ENCODE results near the gene CELSR1. TPM values are rescaled to one million over a fixed set of nuclear protein-coding genes. Genes with fewer than 3 reads are reported as not detected.

Gene CELSR1
- total and polyA plus RNA-seq, 12 donors: 0.11 to 4.3 (median 1.9) TPM

DNA sequence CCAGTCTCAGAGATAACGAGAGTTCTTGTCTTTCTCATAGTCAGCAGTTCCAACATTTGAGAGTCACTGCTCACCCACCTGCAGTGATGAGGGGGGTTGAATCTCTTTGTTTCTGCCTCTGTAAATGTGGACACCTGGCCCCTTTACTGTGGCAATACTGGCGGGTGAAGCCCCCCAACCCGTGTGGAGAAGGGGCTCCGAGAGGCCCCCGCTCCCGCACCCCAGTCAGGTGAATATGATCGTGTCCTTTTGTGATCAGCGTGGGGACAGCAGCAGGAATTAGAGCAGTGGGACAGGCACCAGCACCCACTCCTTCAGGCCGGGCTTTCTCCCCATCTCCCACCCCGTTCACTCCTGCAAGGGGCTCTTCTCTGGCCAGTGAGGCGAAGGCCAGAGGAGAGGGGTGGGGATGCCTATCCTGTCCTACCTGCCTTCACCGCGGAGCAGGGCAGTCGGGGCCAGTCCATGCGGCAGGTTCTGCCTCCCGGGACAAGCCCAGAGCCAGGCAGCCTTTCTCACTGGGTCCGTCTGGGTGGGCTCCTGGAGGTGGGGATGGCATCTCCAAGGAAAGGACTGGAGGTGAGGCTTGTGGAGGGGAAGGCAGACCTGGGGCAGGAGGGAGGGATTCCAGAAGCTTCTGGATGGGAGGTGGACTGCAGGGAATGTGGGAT lies 12.7 kb upstream of the CELSR1 start:
- intact Hi-C loops (cut with DNase I): no loop called here
- H3K27me3 ChIP-seq: no peaks in the 10 kb centered on the region
- 79 to 88% (median 86%) methylated on average over 2 to 17 of the region's 17 CpGs for WGBS, 4 donors
- H3K4me3 ChIP-seq: no peak overlapping the region
- no peaks in the 10 kb centered on the region for H3K9me3 ChIP-seq (replicated peaks in 1 of 3)
- no peak for DNase-seq
- H3K4me1 ChIP-seq (replicated peaks in 1 of 2): peaks cover 14 to 22% of the 10 kb centered on the region in 2 donors
- no peaks in the 10 kb centered on the region for H3K36me3 ChIP-seq (replicated peaks in 1 of 2)
- no peak overlapping the region for H3K27ac ChIP-seq
- TF ChIP-seq POLR2A (IDR thresholded peaks at IDR 0.05): no peak
- TF ChIP-seq, protein P1, sequence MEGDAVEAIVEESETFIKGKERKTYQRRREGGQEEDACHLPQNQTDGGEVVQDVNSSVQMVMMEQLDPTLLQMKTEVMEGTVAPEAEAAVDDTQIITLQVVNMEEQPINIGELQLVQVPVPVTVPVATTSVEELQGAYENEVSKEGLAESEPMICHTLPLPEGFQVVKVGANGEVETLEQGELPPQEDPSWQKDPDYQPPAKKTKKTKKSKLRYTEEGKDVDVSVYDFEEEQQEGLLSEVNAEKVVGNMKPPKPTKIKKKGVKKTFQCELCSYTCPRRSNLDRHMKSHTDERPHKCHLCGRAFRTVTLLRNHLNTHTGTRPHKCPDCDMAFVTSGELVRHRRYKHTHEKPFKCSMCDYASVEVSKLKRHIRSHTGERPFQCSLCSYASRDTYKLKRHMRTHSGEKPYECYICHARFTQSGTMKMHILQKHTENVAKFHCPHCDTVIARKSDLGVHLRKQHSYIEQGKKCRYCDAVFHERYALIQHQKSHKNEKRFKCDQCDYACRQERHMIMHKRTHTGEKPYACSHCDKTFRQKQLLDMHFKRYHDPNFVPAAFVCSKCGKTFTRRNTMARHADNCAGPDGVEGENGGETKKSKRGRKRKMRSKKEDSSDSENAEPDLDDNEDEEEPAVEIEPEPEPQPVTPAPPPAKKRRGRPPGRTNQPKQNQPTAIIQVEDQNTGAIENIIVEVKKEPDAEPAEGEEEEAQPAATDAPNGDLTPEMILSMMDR (IDR thresholded peaks at IDR 0.05): no peak

DNA sequence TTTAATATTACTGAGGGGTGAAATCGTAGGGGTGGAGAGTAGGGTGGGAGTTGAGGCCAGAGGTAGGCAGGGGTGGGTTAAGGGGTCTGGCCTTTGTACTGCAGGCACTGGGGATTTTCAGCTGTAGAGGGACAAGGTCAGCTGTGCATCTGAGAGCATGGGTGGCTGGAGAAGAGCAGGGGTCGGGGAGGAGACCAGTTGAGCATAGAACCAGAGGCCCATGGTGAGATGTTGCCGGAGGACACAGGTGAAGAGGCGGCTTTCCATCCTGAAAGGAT lies 12.1 kb upstream of the CELSR1 start:
- WGBS, 4 donors: 88 to 94% (median 89%) methylated on average over 4 of the region's 4 CpGs
- intact Hi-C loops (cut with DNase I): no loop called here
- Histone ChIP-seq H3K4me1 (replicated peaks in 1 of 2) (peaks cover 14 to 22% of the 10 kb centered on the region in 2 donors), H3K9me3 (replicated peaks in 1 of 3) (no peaks in the 10 kb centered on the region), H3K36me3 (replicated peaks in 1 of 2) (no peaks in the 10 kb centered on the region), H3K27ac (no peak overlapping the region), H3K27me3 (no peaks in the 10 kb centered on the region), H3K4me3 (no peak overlapping the region)
- no peak for TF ChIP-seq POLR2A (IDR thresholded peaks at IDR 0.05)
- TF ChIP-seq, protein P1 (IDR thresholded peaks at IDR 0.05): no peak
- no peak for DNase-seq

DNA sequence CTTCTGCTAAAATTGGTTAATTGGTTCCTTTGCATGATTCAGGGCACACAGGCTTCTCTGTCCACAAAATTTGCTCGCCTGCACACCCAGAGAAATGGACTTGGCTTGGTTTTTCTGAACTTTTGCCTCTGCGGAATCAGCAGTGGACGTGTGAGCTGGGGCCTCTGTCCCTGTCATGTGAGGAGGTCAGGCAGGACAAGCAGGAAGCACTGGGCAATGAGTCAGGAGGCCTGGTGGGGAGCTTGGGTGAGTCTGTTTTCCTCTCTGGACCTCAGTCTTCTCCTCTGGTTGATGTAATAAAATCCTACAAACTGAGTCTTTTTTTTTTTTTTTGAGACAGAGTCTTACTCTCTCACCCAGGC lies 10.4 kb upstream of the CELSR1 start:
- Histone ChIP-seq H3K27me3 (no peaks in the 10 kb centered on the region), H3K36me3 (replicated peaks in 1 of 2) (no peaks in the 10 kb centered on the region), H3K4me1 (replicated peaks in 1 of 2) (peaks cover 14 to 22% of the 10 kb centered on the region in 2 donors), H3K27ac (peak overlapping the region in 4 of 5 donors; percentile 7 to 88 (median 78)), H3K9me3 (replicated peaks in 1 of 3) (no peaks in the 10 kb centered on the region), H3K4me3 (no peak overlapping the region)
- intact Hi-C loops (cut with DNase I): no loop called here
- no peak for TF ChIP-seq POLR2A (IDR thresholded peaks at IDR 0.05)
- TF ChIP-seq, protein P1 (IDR thresholded peaks at IDR 0.05): no peak
- DNase-seq: peak in 6 of 7 donors; percentile 80 to 92 (median 88)
- WGBS, 4 donors: 17 to 50% (median 25%) methylated on average over 3 of the region's 3 CpGs

DNA sequence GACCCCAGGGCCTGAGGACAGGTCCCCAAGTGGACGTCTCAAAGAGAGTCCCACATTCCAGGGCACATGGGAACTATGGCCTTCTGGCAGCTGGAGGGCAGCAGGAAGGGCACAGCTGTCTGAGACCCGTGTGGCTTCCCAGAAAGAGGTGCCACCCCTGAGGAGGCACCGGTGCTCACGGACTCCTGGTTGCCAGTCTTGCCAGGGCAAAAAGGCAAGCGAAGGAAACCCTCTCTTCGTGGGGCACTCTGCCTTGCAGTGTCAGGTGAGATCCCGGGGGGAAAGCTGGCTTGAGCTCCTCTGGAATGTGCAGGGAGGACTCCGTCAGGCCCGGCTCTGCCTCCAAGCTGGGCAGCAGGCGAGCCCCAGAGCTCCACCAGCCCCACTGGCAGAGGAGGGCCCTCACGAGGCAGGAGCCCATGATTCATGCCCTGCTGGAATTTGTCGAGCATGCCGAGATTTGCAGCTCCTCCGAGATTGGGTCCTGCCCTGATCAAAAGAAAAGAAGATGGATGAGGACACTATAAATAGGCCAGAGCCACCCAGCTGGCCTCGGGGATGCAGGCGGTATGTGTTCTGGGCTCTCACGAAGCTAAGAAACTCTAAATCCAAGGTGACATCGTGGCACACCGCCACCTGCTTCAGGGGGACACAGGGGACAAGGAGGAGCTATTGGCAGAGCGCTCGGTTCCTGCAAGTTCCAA lies 9.9 kb upstream of the CELSR1 start:
- Histone ChIP-seq H3K4me3 (no peak overlapping the region), H3K9me3 (replicated peaks in 1 of 3) (no peaks in the 10 kb centered on the region), H3K27ac (peak overlapping the region; percentile 7 to 88 (median 76)), H3K27me3 (no peaks in the 10 kb centered on the region), H3K4me1 (replicated peaks in 1 of 2) (peaks cover 14 to 22% of the 10 kb centered on the region in 2 donors), H3K36me3 (replicated peaks in 1 of 2) (no peaks in the 10 kb centered on the region)
- TF ChIP-seq, protein P1 (IDR thresholded peaks at IDR 0.05): no peak
- TF ChIP-seq POLR2A (IDR thresholded peaks at IDR 0.05): no peak
- 27 to 57% (median 41%) methylated on average over 7 to 21 of the region's 21 CpGs for WGBS, 4 donors
- intact Hi-C loops (cut with DNase I): no loop called here
- DNase-seq: peak in 6 of 7 donors; percentile 71 to 91 (median 80)

All from adrenal gland (tissue), 12 donors.